GM12878 (cell line): ENCODE results near the gene CBFB. TPM values are rescaled to one million over a fixed set of nuclear protein-coding genes. Genes with fewer than 3 reads are reported as not detected.

Experiments used
- ASH2L ChIP-seq: fragments of 300-600, 200-600 bp; sonication (generic); IDR thresholded peaks from 2 replicates; pipeline ENCODE4 v1.6.1; 2017; ENCODE audit warnings: low read depth, mild to moderate bottlenecking, borderline replicate concordance
- BACH1 ChIP-seq: fragments of 450-650 bp; IDR thresholded peaks from 2 replicates; pipeline ENCODE4 v1.6.1; 2017; ENCODE audit warnings: mild to moderate bottlenecking, borderline replicate concordance
- CHD1 ChIP-seq: IDR thresholded peaks from 2 replicates; pipeline ENCODE4 v1.6.1; 2012; ENCODE audit warnings: low read depth, low read length, improper control_type of control experiment
- CREB1 ChIP-seq: IDR thresholded peaks from 2 replicates; pipeline ENCODE4 v1.6.1; 2012; ENCODE audit warnings: low read depth, mild to moderate bottlenecking, inconsistent platforms
- EGR1 ChIP-seq, 2 experiments: IDR thresholded peaks; 1 replicate in 1 of 2; 2 replicates in 1 of 2; pipeline ENCODE4 v1.6.1; 2011 to 2012; ENCODE audit warnings: low read depth in 2 of 2, low read length in 2 of 2, borderline replicate concordance in 1 of 2, mild to moderate bottlenecking in 1 of 2, moderate library complexity in 1 of 2
- GATAD2B ChIP-seq: fragments of 450-650 bp; conservative IDR thresholded peaks from 2 replicates; pipeline ENCODE4 v1.6.1; 2017; ENCODE audit warnings: low read depth, mild to moderate bottlenecking, moderate library complexity
- LARP7 ChIP-seq: fragments of 450-650 bp; IDR thresholded peaks from 2 replicates; pipeline ENCODE4 v1.6.1; 2017; ENCODE audit warnings: mild to moderate bottlenecking
- MEF2B ChIP-seq: fragments of 450-650 bp; IDR thresholded peaks from 2 replicates; pipeline ENCODE4 v1.6.1; 2018; ENCODE audit warnings: mild to moderate bottlenecking, moderate library complexity; ENCODE audit not compliant: partially characterized antibody, poor library complexity, severe bottlenecking
- NFIC ChIP-seq: IDR thresholded peaks from 2 replicates; pipeline ENCODE4 v1.6.1; 2012; ENCODE audit warnings: low read depth, mild to moderate bottlenecking, inconsistent platforms, low read length, moderate library complexity
- NFXL1 ChIP-seq: fragments of 450-650 bp; IDR thresholded peaks from 2 replicates; pipeline ENCODE4 v1.6.1; 2017; ENCODE audit warnings: antibody characterized with exemption, mild to moderate bottlenecking, borderline replicate concordance
- NR2F1 ChIP-seq: fragments of 450-650 bp; conservative IDR thresholded peaks from 2 replicates; pipeline ENCODE4 v1.6.1; 2017; ENCODE audit warnings: mild to moderate bottlenecking
- PBX3 ChIP-seq: IDR thresholded peaks from 2 replicates; pipeline ENCODE4 v1.6.1; 2011; ENCODE audit warnings: mild to moderate bottlenecking, low read depth, low read length, moderate library complexity; ENCODE audit not compliant: insufficient replicate concordance
- POLR2A ChIP-seq: IDR thresholded peaks from 2 replicates; pipeline ENCODE4 v1.6.1; 2011; ENCODE audit warnings: low read depth, mild to moderate bottlenecking, low read length
- RUNX3 ChIP-seq: IDR thresholded peaks from 2 replicates; pipeline ENCODE4 v1.6.1; 2012; ENCODE audit warnings: low read length, inconsistent platforms
- SIN3A ChIP-seq: IDR thresholded peaks from 2 replicates; pipeline ENCODE4 v1.6.1; 2012; ENCODE audit warnings: low read depth, low read length, improper control_type of control experiment
- SPI1 ChIP-seq: IDR thresholded peaks from 2 replicates; pipeline ENCODE4 v1.6.1; 2011; ENCODE audit warnings: low read depth, mild to moderate bottlenecking, low read length, moderate library complexity, borderline replicate concordance; ENCODE audit not compliant: insufficient read depth
- SRF ChIP-seq, 2 experiments: IDR thresholded peaks; 2 replicates each; pipeline ENCODE4 v1.6.1; 2011; ENCODE audit warnings: low read depth in 2 of 2, low read length in 2 of 2, mild to moderate bottlenecking in 1 of 2, moderate library complexity in 1 of 2
- STAT1 ChIP-seq: fragments of 450-650 bp; conservative IDR thresholded peaks from 2 replicates; pipeline ENCODE4 v1.6.1; 2014; ENCODE audit warnings: antibody characterized with exemption, mild to moderate bottlenecking
- TARDBP ChIP-seq: IDR thresholded peaks from 2 replicates; pipeline ENCODE4 v1.6.1; 2016; ENCODE audit warnings: borderline replicate concordance
- TBL1XR1 ChIP-seq: IDR thresholded peaks from 2 replicates; pipeline ENCODE4 v1.6.1; 2012; ENCODE audit warnings: low read depth, low read length, improper control_type of control experiment
- TCF12 ChIP-seq: IDR thresholded peaks from 2 replicates; pipeline ENCODE4 v1.6.1; 2011; ENCODE audit warnings: low read depth, mild to moderate bottlenecking, low read length
- TCF3 ChIP-seq: IDR thresholded peaks from 2 replicates; pipeline ENCODE4 v1.6.1; 2012; ENCODE audit warnings: low read depth, mild to moderate bottlenecking, low read length, borderline replicate concordance; ENCODE audit not compliant: insufficient read depth
- polyA plus RNA-seq, 11 experiments: library from polyadenylated mRNA; depleted of rRNA in 4 of 11; unstranded in 6 of 11; stranded (reverse) in 5 of 11; fragments of >200 nt; fragmentation: Nextera tagmentation in 4 of 11; fragmentation: Illumina TruSeq in 1 of 11; extraction: Ambion mirVana in 4 of 11; extraction: Trizol in 1 of 11; gene quantifications; 1 replicate in 1 of 11; 2 replicates in 10 of 11; pipeline versions ENCODE4 v1.2.1 to v1.2.3, GENCODE V29; 2011 to 2016; ENCODE audit warnings: inconsistent platforms in 2 of 11, missing spikeins in 2 of 11, low read depth in 1 of 11
- total RNA-seq, 4 experiments: library from RNA; depleted of rRNA in 3 of 4; stranded (reverse); fragments of >200 nt in 3 of 4; fragmentation: Illumina TruSeq in 1 of 4; extraction: Trizol in 1 of 4; gene quantifications; 2 replicates each; pipeline versions ENCODE4 v1.2.1 to v1.2.3, GENCODE V29; 2013 to 2021
- TF ChIP-seq, protein P1 (sequence below): IDR thresholded peaks from 2 replicates; pipeline ENCODE4 v1.6.1; 2012; ENCODE audit warnings: low read depth, low read length, improper control_type of control experiment
- TF ChIP-seq, protein P2 (sequence below): fragments of 450-650 bp; IDR thresholded peaks from 2 replicates; pipeline ENCODE4 v1.6.1; 2018; ENCODE audit warnings: borderline replicate concordance, mild to moderate bottlenecking; ENCODE audit not compliant: partially characterized antibody
- TF ChIP-seq, protein P3 (sequence below): fragments of 450-650 bp; IDR thresholded peaks from 2 replicates; pipeline ENCODE4 v1.6.1; 2014; ENCODE audit warnings: mild to moderate bottlenecking

Gene CBFB
- total and polyA plus RNA-seq, 10 of the 15 experiments (the other 5 are each of a cell fraction or from before 2014, with no cell fraction given): 25.3 to 83.8 (median 65.7) TPM

GRCh38 chr16:67029254-67030096, 526 bp downstream of the CBFB start (continued):
- TF ChIP-seq, protein P1, sequence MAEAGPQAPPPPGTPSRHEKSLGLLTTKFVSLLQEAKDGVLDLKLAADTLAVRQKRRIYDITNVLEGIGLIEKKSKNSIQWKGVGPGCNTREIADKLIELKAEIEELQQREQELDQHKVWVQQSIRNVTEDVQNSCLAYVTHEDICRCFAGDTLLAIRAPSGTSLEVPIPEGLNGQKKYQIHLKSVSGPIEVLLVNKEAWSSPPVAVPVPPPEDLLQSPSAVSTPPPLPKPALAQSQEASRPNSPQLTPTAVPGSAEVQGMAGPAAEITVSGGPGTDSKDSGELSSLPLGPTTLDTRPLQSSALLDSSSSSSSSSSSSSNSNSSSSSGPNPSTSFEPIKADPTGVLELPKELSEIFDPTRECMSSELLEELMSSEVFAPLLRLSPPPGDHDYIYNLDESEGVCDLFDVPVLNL: peak; percentile 24; the same call in 1 of the 2 replicates
- TF ChIP-seq TCF3 (0 out of 2 replicates have a peak, but pooled peaks have one; percentile 30), SRF (IDR thresholded peaks at IDR 0.05; ENCODE audit: low read depth in 2 of 2, low read length in 2 of 2) (no peak), CREB1 (0 out of 2 replicates have a peak, but pooled peaks have one; percentile 17), TBL1XR1 (no peak), BACH1 (peak; percentile 95), CHD1 (no peak), RUNX3 (peak; percentile 65), NR2F1 (peak; percentile 55), MEF2B (no peak), PBX3 (no peak), GATAD2B (peak; percentile 92), ASH2L (peak; percentile 49; the same call in 1 of the 2 replicates), SPI1 (peak; percentile 56), POLR2A (peak; percentile 70), STAT1 (0 out of 2 replicates have a peak, but pooled peaks have one; percentile 61), SIN3A (0 out of 2 replicates have a peak, but pooled peaks have one; percentile 50), EGR1 (IDR thresholded peaks at IDR 0.05; ENCODE audit: borderline replicate concordance in 1 of 2, low read depth in 2 of 2, low read length in 2 of 2) (peak in 1 of 2 experiments; percentile 83; a peak in 1 of 3 replicates), TARDBP (peak; percentile 64; the same call in 1 of the 2 replicates), NFIC (0 out of 2 replicates have a peak, but pooled peaks have one; percentile 28), LARP7 (peak; percentile 64), NFXL1 (no peak), TCF12 (peak; percentile 5; the same call in 1 of the 2 replicates)
- TF ChIP-seq, protein P2, sequence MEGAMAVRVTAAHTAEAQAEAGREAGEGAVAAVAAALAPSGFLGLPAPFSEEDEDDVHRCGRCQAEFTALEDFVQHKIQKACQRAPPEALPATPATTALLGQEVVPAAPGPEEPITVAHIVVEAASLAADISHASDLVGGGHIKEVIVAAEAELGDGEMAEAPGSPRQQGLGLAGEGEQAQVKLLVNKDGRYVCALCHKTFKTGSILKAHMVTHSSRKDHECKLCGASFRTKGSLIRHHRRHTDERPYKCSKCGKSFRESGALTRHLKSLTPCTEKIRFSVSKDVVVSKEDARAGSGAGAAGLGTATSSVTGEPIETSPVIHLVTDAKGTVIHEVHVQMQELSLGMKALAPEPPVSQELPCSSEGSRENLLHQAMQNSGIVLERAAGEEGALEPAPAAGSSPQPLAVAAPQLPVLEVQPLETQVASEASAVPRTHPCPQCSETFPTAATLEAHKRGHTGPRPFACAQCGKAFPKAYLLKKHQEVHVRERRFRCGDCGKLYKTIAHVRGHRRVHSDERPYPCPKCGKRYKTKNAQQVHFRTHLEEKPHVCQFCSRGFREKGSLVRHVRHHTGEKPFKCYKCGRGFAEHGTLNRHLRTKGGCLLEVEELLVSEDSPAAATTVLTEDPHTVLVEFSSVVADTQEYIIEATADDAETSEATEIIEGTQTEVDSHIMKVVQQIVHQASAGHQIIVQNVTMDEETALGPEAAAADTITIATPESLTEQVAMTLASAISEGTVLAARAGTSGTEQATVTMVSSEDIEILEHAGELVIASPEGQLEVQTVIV: no peak
- TF ChIP-seq, protein P3, sequence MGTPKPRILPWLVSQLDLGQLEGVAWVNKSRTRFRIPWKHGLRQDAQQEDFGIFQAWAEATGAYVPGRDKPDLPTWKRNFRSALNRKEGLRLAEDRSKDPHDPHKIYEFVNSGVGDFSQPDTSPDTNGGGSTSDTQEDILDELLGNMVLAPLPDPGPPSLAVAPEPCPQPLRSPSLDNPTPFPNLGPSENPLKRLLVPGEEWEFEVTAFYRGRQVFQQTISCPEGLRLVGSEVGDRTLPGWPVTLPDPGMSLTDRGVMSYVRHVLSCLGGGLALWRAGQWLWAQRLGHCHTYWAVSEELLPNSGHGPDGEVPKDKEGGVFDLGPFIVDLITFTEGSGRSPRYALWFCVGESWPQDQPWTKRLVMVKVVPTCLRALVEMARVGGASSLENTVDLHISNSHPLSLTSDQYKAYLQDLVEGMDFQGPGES: 0 out of 2 replicates have a peak, but pooled peaks have one; percentile 16
